ENCODE measurements around the gene ABHD16A.

GRCh38 chr6:31658158-31658688 is 44.9 kb downstream of the ABHD16A start:
- TF ChIP-seq YY1 (IDR thresholded peaks at IDR 0.05; ENCODE audit: low read depth, low read length) (no peak), EP300 (IDR thresholded peaks at IDR 0.05; ENCODE audit: borderline replicate concordance in 1 of 2, control insufficient read depth in 1 of 2, low read depth in 2 of 2, low read length in 2 of 2) (no peak), CBFB (IDR thresholded peaks at IDR 0.05; ENCODE audit: low read depth) (no peak)
